ENCODE results near the gene GUCY1A1.

GRCh38 chr4:155748039-155748438, 81.4 kb downstream of the GUCY1A1 start:
- TF ChIP-seq EZH2 (IDR thresholded peaks at IDR 0.05; ENCODE audit: insufficient read depth, poor library complexity, severe bottlenecking) = no peak
- TF ChIP-seq EZH2phosphoT487 (IDR thresholded peaks at IDR 0.05; ENCODE audit: insufficient read depth, low read depth) = no peak

Data from GM23248 (cell line).